Activated naive CD8-positive, alpha-beta T cell treated with anti-CD3 and anti-CD28 coated beads for 36 hours (primary cell): ENCODE data around the gene BOD1L1. TPM values are rescaled to one million over a fixed set of nuclear protein-coding genes. Genes with fewer than 3 reads are reported as not detected.
"Not testable (repeated sequence)": the region's sequence is repeated elsewhere in the genome, so short reads cannot be mapped to it uniquely, and the experiment has no call there.

Experiments
- DNase-seq: peaks from one replicate; pipeline ENCODE4 v3.0.0; 2021
- H3K27ac Mint-ChIP-seq: one replicate; pipeline ENCODE4 v1.8.0; 2022; ENCODE audit warnings: mild to moderate bottlenecking, moderate library complexity, mixed read lengths
- H3K27me3 Mint-ChIP-seq: one replicate; pipeline ENCODE4 v1.8.0; 2022; ENCODE audit warnings: mild to moderate bottlenecking, mixed read lengths
- H3K36me3 Mint-ChIP-seq: one replicate; pipeline ENCODE4 v1.8.0; 2021; ENCODE audit warnings: mild to moderate bottlenecking, mixed read lengths
- H3K4me1 Mint-ChIP-seq: one replicate; pipeline ENCODE4 v1.8.0; 2021; ENCODE audit warnings: mixed read lengths
- H3K4me3 Mint-ChIP-seq: one replicate; pipeline ENCODE4 v1.8.0; 2022; ENCODE audit warnings: mild to moderate bottlenecking, moderate library complexity, mixed read lengths
- H3K9me3 Mint-ChIP-seq: one replicate; pipeline ENCODE4 v1.8.0; 2022; ENCODE audit warnings: mixed read lengths
- total RNA-seq, 2 experiments: library from RNA; stranded (reverse); gene quantifications; one replicate each; pipeline ENCODE4 v1.2.3, GENCODE V29; 2021

Gene BOD1L1
- total RNA-seq, 2 experiments from 2014 or later = 33.5 to 34.8 TPM

- Mint-ChIP-seq H3K4me3 (no peak overlapping the region), H3K9me3 (no peaks in the 10 kb centered on the region), H3K27me3 (no peaks in the 10 kb centered on the region), H3K27ac (no peak overlapping the region), H3K4me1 (no peaks in the 10 kb centered on the region), H3K36me3 (peaks cover 27% of the 10 kb centered on the region)
- no peak for DNase-seq
Measured at GRCh38 chr4:13597604-13598003, 29.9 kb downstream of the BOD1L1 start.

GRCh38 chr4:13597141-13597540 is 30.4 kb downstream of the BOD1L1 start:
- no peaks in the 10 kb centered on the region for H3K9me3 Mint-ChIP-seq
- H3K36me3 Mint-ChIP-seq = peaks cover 23% of the 10 kb centered on the region
- no peak overlapping the region for H3K4me3 Mint-ChIP-seq
- no peak overlapping the region for H3K27ac Mint-ChIP-seq
- no peak for DNase-seq
- no peaks in the 10 kb centered on the region for H3K4me1 Mint-ChIP-seq
- H3K27me3 Mint-ChIP-seq = no peaks in the 10 kb centered on the region

GRCh38 chr4:13592220-13592619 is 35.3 kb downstream of the BOD1L1 start:
- no peaks in the 10 kb centered on the region for H3K4me1 Mint-ChIP-seq
- H3K27me3 Mint-ChIP-seq = no peaks in the 10 kb centered on the region
- no peaks in the 10 kb centered on the region for H3K9me3 Mint-ChIP-seq
- no peak overlapping the region for H3K27ac Mint-ChIP-seq
- H3K36me3 Mint-ChIP-seq = peaks cover 8% of the 10 kb centered on the region
- DNase-seq = no peak
- no peak overlapping the region for H3K4me3 Mint-ChIP-seq

- Mint-ChIP-seq H3K4me3 (no peak overlapping the region), H3K4me1 (no peaks in the 10 kb centered on the region), H3K36me3 (peaks cover 8% of the 10 kb centered on the region), H3K9me3 (no peaks in the 10 kb centered on the region), H3K27ac (no peak overlapping the region), H3K27me3 (no peaks in the 10 kb centered on the region)
- DNase-seq = no peak
Measured at GRCh38 chr4:13590766-13591165, 36.8 kb downstream of the BOD1L1 start.

- Mint-ChIP-seq H3K9me3 (no peaks in the 10 kb centered on the region), H3K36me3 (peaks cover 8% of the 10 kb centered on the region), H3K4me1 (no peaks in the 10 kb centered on the region), H3K27ac (no peak overlapping the region), H3K27me3 (no peaks in the 10 kb centered on the region), H3K4me3 (no peak overlapping the region)
- DNase-seq = no peak
Measured at GRCh38 chr4:13588954-13589353, 38.6 kb downstream of the BOD1L1 start.

GRCh38 chr4:13584481-13584880 is 43.0 kb downstream of the BOD1L1 start:
- Mint-ChIP-seq H3K27me3 (no peaks in the 10 kb centered on the region), H3K4me1 (no peaks in the 10 kb centered on the region), H3K27ac (no peak overlapping the region), H3K36me3 (peaks cover 18% of the 10 kb centered on the region), H3K9me3 (no peaks in the 10 kb centered on the region), H3K4me3 (no peak overlapping the region)
- DNase-seq = no peak

- Mint-ChIP-seq H3K27ac (no peak overlapping the region), H3K36me3 (peaks cover 23% of the 10 kb centered on the region)
Measured at GRCh38 chr4:13580036-13580435, 47.5 kb downstream of the BOD1L1 start.

GRCh38 chr4:13577660-13578059 is 49.9 kb downstream of the BOD1L1 start:
- DNase-seq = no peak
- Mint-ChIP-seq H3K4me3 (no peak overlapping the region), H3K4me1 (no peaks in the 10 kb centered on the region), H3K27me3 (no peaks in the 10 kb centered on the region), H3K27ac (no peak overlapping the region), H3K36me3 (peaks cover 17% of the 10 kb centered on the region), H3K9me3 (no peaks in the 10 kb centered on the region)

More at GRCh38 chr4:13580036-13580435, 47.5 kb downstream of the BOD1L1 start:
- H3K9me3 Mint-ChIP-seq = no peaks in the 10 kb centered on the region
- no peaks in the 10 kb centered on the region for H3K4me1 Mint-ChIP-seq
- H3K27me3 Mint-ChIP-seq = no peaks in the 10 kb centered on the region
- no peak for DNase-seq
- no peak overlapping the region for H3K4me3 Mint-ChIP-seq

GRCh38 chr4:13570916-13571315 is 56.6 kb downstream of the BOD1L1 start:
- Mint-ChIP-seq H3K4me1 (no peaks in the 10 kb centered on the region), H3K4me3 (no peak overlapping the region), H3K9me3 (no peaks in the 10 kb centered on the region), H3K27ac (no peak overlapping the region), H3K27me3 (no peaks in the 10 kb centered on the region), H3K36me3 (peaks cover 18% of the 10 kb centered on the region)
- no peak for DNase-seq

- Mint-ChIP-seq H3K36me3 (peaks cover 16% of the 10 kb centered on the region), H3K27me3 (no peaks in the 10 kb centered on the region), H3K27ac (no peak overlapping the region), H3K4me3 (no peak overlapping the region), H3K4me1 (no peaks in the 10 kb centered on the region), H3K9me3 (no peaks in the 10 kb centered on the region)
- DNase-seq = no peak
Measured at GRCh38 chr4:13567125-13567524, 60.4 kb downstream of the BOD1L1 start.

- no peaks in the 10 kb centered on the region for H3K9me3 Mint-ChIP-seq
- no peak for DNase-seq
- H3K27me3 Mint-ChIP-seq = peaks cover 4% of the 10 kb centered on the region
- H3K36me3 Mint-ChIP-seq = peaks cover 8% of the 10 kb centered on the region
- no peak overlapping the region for H3K27ac Mint-ChIP-seq
- H3K4me1 Mint-ChIP-seq = peaks cover 2% of the 10 kb centered on the region
- H3K4me3 Mint-ChIP-seq = no peak overlapping the region
Measured at GRCh38 chr4:13562876-13563275, 64.6 kb downstream of the BOD1L1 start.

GRCh38 chr4:13561673-13562072 is 65.9 kb downstream of the BOD1L1 start:
- Mint-ChIP-seq H3K4me3 (no peak overlapping the region), H3K36me3 (peaks cover 5% of the 10 kb centered on the region), H3K4me1 (peaks cover 2% of the 10 kb centered on the region), H3K9me3 (no peaks in the 10 kb centered on the region), H3K27me3 (peaks cover 6% of the 10 kb centered on the region), H3K27ac (no peak overlapping the region)
- DNase-seq = no peak

- not testable (repeated sequence) for H3K4me1 Mint-ChIP-seq, H3K4me3 Mint-ChIP-seq, H3K36me3 Mint-ChIP-seq, H3K27ac Mint-ChIP-seq, DNase-seq, H3K9me3 Mint-ChIP-seq
- H3K27me3 Mint-ChIP-seq = peaks cover 13% of the 10 kb centered on the region
Measured at GRCh38 chr4:13560111-13560510, 67.4 kb downstream of the BOD1L1 start.

GRCh38 chr4:13559413-13559812 is 68.1 kb downstream of the BOD1L1 start:
- H3K4me3 Mint-ChIP-seq = no peak overlapping the region
- H3K27ac Mint-ChIP-seq = no peak overlapping the region
- no peaks in the 10 kb centered on the region for H3K9me3 Mint-ChIP-seq
- DNase-seq = no peak
- no peaks in the 10 kb centered on the region for H3K36me3 Mint-ChIP-seq
- peaks cover 2% of the 10 kb centered on the region for H3K4me1 Mint-ChIP-seq
- peaks cover 16% of the 10 kb centered on the region for H3K27me3 Mint-ChIP-seq

- peaks cover 19% of the 10 kb centered on the region for H3K27me3 Mint-ChIP-seq
- no peak overlapping the region for H3K27ac Mint-ChIP-seq
- no peaks in the 10 kb centered on the region for H3K9me3 Mint-ChIP-seq
- peaks cover 2% of the 10 kb centered on the region for H3K4me1 Mint-ChIP-seq
- DNase-seq = no peak
- no peak overlapping the region for H3K4me3 Mint-ChIP-seq
- H3K36me3 Mint-ChIP-seq = no peaks in the 10 kb centered on the region
Measured at GRCh38 chr4:13558881-13559280, 68.6 kb downstream of the BOD1L1 start.

GRCh38 chr4:13555325-13555724 is 72.2 kb downstream of the BOD1L1 start:
- Mint-ChIP-seq H3K27ac (no peak overlapping the region), H3K9me3 (no peaks in the 10 kb centered on the region), H3K4me3 (no peak overlapping the region), H3K36me3 (no peaks in the 10 kb centered on the region), H3K27me3 (peaks cover 51% of the 10 kb centered on the region), H3K4me1 (no peaks in the 10 kb centered on the region)
- no peak for DNase-seq

- H3K9me3 Mint-ChIP-seq = no peaks in the 10 kb centered on the region
- H3K27ac Mint-ChIP-seq = no peak overlapping the region
- DNase-seq = no peak
- no peak overlapping the region for H3K4me3 Mint-ChIP-seq
- H3K36me3 Mint-ChIP-seq = no peaks in the 10 kb centered on the region
- peaks cover 9% of the 10 kb centered on the region for H3K4me1 Mint-ChIP-seq
- peaks cover 68% of the 10 kb centered on the region for H3K27me3 Mint-ChIP-seq
Measured at GRCh38 chr4:13553081-13553480, 74.4 kb downstream of the BOD1L1 start.
